ENCODE measurements around the gene EEFSEC. TPM values are rescaled to one million over a fixed set of nuclear protein-coding genes. Genes with fewer than 3 reads are reported as not detected.
A peak's percentile ranks its signal among the peaks of the same experiment; 100 is the strongest.

The EEFSEC gene
- total RNA-seq, 1 donor from 2014 or later: 6.1 TPM

- FAIRE-seq: no peak
- H3K79me2 ChIP-seq (ENCODE audit: insufficient read depth, low read length): no peaks in the 10 kb centered on the region
- H3K27me3 ChIP-seq (ENCODE audit: insufficient read depth, low read length): peaks cover 13% of the 10 kb centered on the region
- H4K20me1 ChIP-seq (ENCODE audit: insufficient read depth, low read length): peaks cover 30% of the 10 kb centered on the region
- no peak overlapping the region for H3K9ac ChIP-seq (ENCODE audit: low read length)
- H3K36me3 Mint-ChIP-seq (ENCODE audit: low read depth, unreplicated experiment): peaks cover 5% of the 10 kb centered on the region
- H3K4me3 ChIP-seq (ENCODE audit: insufficient read depth, low read depth, low read length): no peak overlapping the region
- H3K27ac ChIP-seq (ENCODE audit: low read depth, low read length): no peak overlapping the region
- H3K27me3 Mint-ChIP-seq (ENCODE audit: low read depth, unreplicated experiment): peaks cover 52% of the 10 kb centered on the region
- H3K9me3 Mint-ChIP-seq (ENCODE audit: unreplicated experiment): peaks cover 6% of the 10 kb centered on the region
- H3K4me2 ChIP-seq (ENCODE audit: low read length): no peak overlapping the region
- H3K27ac Mint-ChIP-seq (ENCODE audit: unreplicated experiment): no peak overlapping the region
- peaks cover 7% of the 10 kb centered on the region for H3K9me3 ChIP-seq (ENCODE audit: insufficient read depth, low read depth, low read length)
- H3K4me1 ChIP-seq (ENCODE audit: insufficient read depth, low read length): peaks cover 16% of the 10 kb centered on the region
- no peak for DNase-seq (ENCODE audit: low read depth)
- H3K4me3 Mint-ChIP-seq (ENCODE audit: unreplicated experiment): no peak overlapping the region
- H3K36me3 ChIP-seq (ENCODE audit: insufficient read depth, low read length): no peaks in the 10 kb centered on the region
- TF ChIP-seq EZH2 (IDR thresholded peaks at IDR 0.05; ENCODE audit: insufficient read depth, low read length): no peak
- no peak for TF ChIP-seq CTCF (IDR thresholded peaks at IDR 0.05; ENCODE audit: insufficient read depth, low read depth, low read length)
- no peak overlapping the region for H2AFZ ChIP-seq (ENCODE audit: low read depth, low read length)
- H3K4me1 Mint-ChIP-seq (ENCODE audit: low read depth, unreplicated experiment): peaks cover 5% of the 10 kb centered on the region
Measured at GRCh38 chr3:128415773-128416577, 262.7 kb downstream of the EEFSEC start.

GRCh38 chr3:128416578-128417211 is 263.4 kb downstream of the EEFSEC start:
- Mint-ChIP-seq H3K27me3 (ENCODE audit: low read depth, unreplicated experiment) (peaks cover 51% of the 10 kb centered on the region), H3K27ac (ENCODE audit: unreplicated experiment) (no peak overlapping the region), H3K9me3 (ENCODE audit: unreplicated experiment) (peaks cover 6% of the 10 kb centered on the region), H3K4me1 (ENCODE audit: low read depth, unreplicated experiment) (peaks cover 5% of the 10 kb centered on the region), H3K4me3 (ENCODE audit: unreplicated experiment) (no peak overlapping the region), H3K36me3 (ENCODE audit: low read depth, unreplicated experiment) (peaks cover 5% of the 10 kb centered on the region)
- no peaks in the 10 kb centered on the region for H3K79me2 ChIP-seq (ENCODE audit: insufficient read depth, low read length)
- peaks cover 16% of the 10 kb centered on the region for H3K4me1 ChIP-seq (ENCODE audit: insufficient read depth, low read length)
- H4K20me1 ChIP-seq (ENCODE audit: insufficient read depth, low read length): peaks cover 28% of the 10 kb centered on the region
- FAIRE-seq: peak; percentile 59
- DNase-seq (ENCODE audit: low read depth): peak; percentile 74
- H3K4me3 ChIP-seq (ENCODE audit: insufficient read depth, low read depth, low read length): peak overlapping the region; percentile 17
- peaks cover 7% of the 10 kb centered on the region for H3K9me3 ChIP-seq (ENCODE audit: insufficient read depth, low read depth, low read length)
- no peak overlapping the region for H2AFZ ChIP-seq (ENCODE audit: low read depth, low read length)
- H3K4me2 ChIP-seq (ENCODE audit: low read length): peak overlapping the region; percentile 65
- H3K27ac ChIP-seq (ENCODE audit: low read depth, low read length): no peak overlapping the region
- TF ChIP-seq EZH2 (IDR thresholded peaks at IDR 0.05; ENCODE audit: insufficient read depth, low read length) (no peak), CTCF (IDR thresholded peaks at IDR 0.05; ENCODE audit: insufficient read depth, low read depth, low read length) (no peak)
- H3K9ac ChIP-seq (ENCODE audit: low read length): no peak overlapping the region
- no peaks in the 10 kb centered on the region for H3K36me3 ChIP-seq (ENCODE audit: insufficient read depth, low read length)
- peaks cover 13% of the 10 kb centered on the region for H3K27me3 ChIP-seq (ENCODE audit: insufficient read depth, low read length)
